GM21515 (cell line): ENCODE results near the gene REST.
A peak's percentile ranks its signal among the peaks of the same experiment; 100 is the strongest.
"Not testable (repeated sequence)": the region's sequence is repeated elsewhere in the genome, so short reads cannot be mapped to it uniquely, and the experiment has no call there.

Experiments
- ATAC-seq: cut with Tn5 transposase; IDR thresholded peaks from one replicate; pipeline ENCODE4 v1.9.1; 2021; ENCODE audit not compliant: unreplicated experiment

The REST gene, protein sequence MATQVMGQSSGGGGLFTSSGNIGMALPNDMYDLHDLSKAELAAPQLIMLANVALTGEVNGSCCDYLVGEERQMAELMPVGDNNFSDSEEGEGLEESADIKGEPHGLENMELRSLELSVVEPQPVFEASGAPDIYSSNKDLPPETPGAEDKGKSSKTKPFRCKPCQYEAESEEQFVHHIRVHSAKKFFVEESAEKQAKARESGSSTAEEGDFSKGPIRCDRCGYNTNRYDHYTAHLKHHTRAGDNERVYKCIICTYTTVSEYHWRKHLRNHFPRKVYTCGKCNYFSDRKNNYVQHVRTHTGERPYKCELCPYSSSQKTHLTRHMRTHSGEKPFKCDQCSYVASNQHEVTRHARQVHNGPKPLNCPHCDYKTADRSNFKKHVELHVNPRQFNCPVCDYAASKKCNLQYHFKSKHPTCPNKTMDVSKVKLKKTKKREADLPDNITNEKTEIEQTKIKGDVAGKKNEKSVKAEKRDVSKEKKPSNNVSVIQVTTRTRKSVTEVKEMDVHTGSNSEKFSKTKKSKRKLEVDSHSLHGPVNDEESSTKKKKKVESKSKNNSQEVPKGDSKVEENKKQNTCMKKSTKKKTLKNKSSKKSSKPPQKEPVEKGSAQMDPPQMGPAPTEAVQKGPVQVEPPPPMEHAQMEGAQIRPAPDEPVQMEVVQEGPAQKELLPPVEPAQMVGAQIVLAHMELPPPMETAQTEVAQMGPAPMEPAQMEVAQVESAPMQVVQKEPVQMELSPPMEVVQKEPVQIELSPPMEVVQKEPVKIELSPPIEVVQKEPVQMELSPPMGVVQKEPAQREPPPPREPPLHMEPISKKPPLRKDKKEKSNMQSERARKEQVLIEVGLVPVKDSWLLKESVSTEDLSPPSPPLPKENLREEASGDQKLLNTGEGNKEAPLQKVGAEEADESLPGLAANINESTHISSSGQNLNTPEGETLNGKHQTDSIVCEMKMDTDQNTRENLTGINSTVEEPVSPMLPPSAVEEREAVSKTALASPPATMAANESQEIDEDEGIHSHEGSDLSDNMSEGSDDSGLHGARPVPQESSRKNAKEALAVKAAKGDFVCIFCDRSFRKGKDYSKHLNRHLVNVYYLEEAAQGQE

DNA sequence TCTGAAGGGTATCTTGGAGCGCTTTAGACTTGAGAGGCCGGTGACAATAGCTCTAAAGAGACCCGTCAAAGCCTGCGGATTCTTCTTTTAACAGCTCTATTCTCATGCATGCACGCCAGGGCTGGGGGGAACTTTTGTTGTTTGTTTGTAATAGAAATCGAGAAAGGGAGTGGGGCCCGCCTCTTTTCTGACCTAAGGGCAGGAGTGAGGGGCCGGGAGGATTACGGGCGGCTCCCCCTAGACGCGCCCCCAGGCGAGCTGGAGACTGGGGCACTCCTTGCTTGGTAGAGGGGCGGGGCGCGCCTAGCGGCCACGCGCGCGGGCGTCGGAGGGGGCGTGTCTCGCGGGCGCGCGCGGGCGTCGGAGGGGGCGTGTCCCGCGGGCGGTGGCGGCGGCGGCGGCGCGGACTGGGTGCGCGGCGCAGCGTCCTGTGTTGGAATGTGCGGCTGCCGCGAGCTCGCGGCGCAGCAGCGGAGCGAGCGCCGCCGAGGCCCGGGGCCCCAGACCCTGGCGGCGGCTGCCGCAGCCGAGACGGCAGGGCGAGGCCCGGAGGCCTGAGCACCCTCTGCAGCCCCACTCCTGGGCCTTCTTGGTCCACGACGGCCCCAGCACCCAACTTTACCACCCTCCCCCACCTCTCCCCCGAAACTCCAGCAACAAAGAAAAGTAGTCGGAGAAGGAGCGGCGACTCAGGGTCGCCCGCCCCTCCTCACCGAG lies at the start of gene REST:
Gene REST, plus strand, starts transcription at position 412 of the 717 bp plus-strand sequence. CDS start 2,739 bp downstream, outside the sequence.
- ATAC-seq = peak; percentile 49

DNA sequence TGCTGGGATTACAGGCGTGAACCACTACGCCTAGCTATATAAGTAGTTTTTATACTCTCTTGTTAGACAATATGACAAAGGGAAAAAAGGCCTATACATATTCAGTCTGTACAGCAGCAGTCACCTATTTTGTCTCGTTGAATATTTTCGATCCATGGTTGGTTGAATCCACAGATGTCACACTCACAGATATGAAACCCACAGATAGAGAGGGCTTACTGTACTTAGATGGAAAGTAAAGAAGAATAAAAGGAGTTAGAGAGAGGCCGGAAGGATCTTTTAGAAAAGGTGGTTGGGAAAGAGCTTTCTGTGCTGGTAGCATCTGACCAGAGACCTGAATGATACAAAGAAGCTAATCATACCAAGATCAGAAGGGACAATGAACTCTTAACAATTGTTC lies 47.9 kb upstream of the REST start:
- ATAC-seq = no peak

DNA sequence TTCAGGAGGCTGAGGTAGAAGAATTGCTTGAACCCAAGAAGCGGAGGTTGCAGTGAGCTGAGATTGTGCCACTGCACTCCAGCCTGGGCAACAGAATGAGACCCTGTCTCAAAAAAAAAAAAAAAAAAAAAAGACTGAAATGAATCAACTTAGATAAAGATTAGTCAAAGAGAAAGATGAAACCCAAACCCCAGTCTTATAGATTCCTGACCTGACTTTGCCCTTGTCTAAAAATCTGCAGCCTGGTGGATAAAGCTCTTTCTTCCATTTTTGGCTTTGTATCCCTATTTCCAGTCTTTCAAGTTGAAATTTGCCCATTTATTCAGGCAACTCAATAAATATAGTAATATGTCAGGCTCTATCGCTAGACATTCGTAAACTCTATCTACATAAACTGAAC lies 46.9 kb upstream of the REST start:
- no peak for ATAC-seq

DNA sequence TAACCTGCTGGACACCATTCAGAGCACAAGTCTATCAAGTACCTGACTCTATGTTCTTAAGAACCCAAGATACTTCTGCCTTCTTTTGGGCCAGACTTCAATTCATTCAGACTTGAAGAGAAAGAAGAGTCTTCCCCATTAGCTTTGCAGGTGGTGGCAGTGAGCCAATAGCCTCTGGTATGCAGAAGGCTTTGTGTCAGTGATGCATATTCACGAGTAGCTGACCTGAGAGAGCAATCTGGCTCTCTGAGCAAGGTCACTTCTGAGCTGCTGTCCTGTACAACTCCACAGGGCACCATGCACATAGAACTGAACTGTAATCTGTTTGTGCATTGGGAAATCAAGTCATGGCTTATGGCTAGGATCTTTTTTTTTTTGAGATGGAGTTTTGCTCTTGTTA lies 46.3 kb upstream of the REST start:
- ATAC-seq = peak; percentile 39

DNA sequence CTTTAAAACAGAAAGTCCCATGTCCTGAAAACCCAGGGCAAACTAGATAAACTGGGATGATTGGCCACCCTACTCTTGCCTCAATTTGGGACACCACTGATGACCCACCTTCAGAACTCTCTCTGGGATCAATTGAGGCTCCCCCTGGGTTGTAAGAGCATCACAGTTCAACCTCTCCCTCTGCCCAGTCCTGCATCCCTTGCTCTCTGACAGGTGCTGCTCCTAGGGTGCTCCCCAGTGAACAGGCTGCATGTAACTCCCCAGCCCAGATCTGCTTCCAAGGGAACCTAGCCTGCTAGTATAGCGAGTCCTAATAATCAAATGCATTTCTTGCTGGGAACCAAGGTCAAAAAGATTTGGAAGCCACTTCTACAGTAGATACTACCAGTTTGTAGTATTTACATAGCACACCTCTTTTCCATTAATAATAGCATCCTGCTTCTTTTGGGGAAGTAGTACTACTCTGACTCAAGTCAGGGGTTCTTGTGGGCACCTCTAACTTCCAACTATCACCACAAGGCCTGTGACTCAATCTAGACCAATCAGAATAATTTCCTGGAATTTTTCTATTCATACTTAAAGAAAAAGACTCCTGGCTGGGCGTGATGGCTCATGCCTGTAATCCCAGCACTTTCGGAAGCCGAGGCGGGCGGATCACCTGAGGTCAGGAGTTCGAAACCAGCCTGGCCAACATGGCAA lies 44.1 kb upstream of the REST start:
- ATAC-seq = peak; percentile 47

DNA sequence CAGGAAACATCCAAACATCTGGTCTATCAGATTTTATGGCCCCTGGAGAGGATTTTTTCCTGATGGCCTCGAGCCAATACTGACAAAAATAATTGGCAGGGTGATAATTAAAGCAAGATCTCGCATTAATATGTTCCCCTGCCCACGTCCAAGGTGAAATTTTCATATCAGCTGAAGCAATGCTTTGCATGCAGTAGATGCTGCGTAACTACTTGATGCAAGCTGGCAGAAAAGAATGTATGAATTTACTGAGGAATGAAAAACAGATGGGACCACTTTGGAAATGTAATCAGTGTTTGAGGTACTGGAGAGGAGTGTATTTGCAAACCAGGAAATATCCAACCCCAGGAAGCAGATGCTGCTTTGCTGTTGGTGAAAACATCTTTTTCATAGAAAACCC lies 36.8 kb upstream of the REST start:
- ATAC-seq = no peak

DNA sequence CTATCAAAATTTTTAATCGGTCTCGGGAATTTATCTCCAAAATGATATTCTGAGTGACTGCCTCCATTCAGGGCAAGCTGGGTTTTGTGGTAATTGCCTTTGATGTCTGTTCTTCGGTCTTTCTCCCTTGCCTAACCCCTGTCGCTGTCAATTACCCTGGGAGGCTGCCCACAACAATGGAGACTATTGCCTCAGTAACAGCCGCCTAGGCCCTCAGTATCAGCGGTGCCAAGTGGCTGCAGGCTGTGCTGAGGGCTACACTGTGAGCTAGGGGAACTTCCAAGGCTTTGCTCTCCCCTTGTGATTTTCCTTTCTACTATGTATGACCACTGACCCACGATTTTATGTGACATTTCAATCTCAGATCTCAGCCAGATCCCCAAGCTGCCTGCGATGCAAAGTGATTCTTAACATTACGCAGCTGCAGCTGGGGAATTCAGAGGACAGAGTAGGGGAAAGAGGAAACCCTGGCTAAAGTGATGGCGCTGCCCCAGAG lies 36.3 kb upstream of the REST start:
- no peak for ATAC-seq

DNA sequence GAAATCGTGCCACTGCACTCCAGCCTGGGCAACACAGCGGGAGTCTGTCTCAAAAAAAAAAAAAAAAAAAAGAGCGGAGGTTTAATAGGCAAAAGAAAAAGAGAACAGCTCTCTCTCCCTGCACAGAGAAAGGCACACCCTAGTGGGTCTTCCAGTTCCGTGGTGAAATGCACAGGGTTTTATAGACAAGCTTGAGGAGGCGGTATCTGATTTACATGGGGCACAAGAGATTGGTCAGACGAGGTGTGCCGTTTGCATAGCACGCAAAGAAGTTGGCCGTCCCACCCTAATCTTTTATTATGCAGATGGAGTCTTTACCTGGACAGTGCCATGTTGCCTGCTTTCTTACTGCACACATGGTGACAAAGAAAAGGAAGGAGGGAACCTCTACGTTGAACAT lies 33.5 kb upstream of the REST start:
- no peak for ATAC-seq

DNA sequence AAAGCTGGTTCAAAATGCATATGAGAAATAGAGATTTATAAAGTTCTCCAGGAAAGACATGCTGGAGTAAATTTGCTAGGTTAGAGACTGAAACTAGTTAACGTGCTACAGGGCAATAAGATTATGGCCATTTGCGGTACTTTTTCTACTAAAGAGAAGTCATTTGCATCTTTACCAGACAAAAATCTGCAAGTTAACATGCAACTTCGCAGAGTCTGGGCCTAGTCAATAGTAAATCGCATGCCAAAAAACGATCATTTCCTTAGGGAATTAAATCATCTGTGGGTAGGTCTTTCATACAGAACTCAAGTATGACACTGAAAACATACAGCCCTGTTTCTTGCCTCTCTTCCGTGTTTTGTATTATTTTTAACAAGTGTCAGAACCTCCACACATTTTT lies 32.8 kb upstream of the REST start:
- no peak for ATAC-seq

DNA sequence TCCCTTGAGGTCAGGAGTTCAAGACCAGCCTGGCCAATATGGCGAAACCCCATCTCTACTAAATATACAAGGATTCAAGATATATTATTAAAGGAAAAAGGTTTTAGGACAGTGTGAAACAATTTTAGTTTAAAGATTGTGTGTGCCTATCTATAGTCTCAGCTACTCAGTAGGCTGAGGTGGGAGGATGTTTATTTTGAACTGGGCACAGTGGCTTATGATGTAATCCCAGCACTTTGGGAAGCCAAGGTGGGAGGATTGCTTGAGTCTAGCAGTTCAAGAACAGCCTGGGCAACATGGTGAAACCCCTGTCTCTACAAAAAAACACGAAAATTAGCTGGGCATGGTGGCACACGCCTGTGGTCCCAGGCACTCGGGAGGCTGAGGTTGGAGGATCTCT lies 31.4 kb upstream of the REST start:
- ATAC-seq = no peak

DNA sequence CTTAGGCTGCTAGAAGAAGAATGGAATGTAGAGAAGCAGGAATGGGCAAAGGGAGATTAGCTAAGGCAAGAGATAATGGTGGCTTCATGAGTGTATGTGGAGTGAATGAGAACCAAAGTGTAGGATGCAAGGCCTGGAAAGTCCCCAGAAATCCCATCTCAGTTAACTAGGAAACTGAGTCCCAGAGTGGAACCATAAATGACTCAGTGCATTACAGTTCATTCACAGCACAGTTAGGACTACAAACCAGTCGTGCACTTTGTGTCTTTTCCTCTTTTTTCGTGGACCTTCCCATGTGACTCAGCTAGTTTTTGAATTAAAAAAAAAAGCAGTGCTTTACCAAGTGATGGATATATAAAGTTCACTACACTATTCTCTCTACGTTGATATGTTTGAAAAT lies 27.7 kb upstream of the REST start:
- ATAC-seq = no peak

DNA sequence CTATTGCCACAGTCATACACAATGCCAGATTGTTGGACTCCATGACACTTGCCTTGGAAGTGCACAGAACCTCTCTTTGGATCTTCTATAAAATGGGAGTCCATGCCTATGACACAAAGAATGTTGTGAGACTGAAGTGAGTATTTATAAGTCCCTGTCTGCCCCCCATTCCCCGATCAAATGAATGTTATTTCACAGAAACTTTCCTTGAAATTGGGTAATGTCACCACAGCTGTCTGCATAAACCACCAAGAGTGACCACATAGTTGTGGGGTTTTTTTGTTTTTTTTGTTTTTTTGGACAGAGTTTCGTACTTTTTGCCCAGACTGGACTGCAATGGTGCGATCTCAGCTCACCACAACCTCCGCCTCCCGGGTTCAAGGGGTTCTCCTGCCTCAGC lies 27.1 kb upstream of the REST start:
- ATAC-seq = no peak

DNA sequence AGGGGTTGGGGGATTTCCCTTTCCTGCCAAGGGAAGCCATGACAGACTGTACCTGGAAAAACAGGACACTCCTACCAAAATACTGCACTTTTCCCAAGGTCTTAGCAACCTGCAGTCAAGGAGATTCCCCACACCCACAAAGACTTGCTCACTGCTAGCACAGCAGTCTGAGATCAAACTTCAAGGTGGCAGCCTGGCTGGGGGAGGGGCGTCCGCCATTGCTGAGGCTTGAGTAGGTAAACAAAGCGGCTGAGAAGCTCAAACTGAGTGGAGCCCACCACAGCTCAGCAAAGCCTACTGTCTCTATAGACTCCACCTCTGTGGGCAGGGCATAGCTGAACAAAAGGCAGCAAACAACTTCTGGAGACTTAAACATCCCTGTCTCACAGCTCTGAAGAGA lies 23.2 kb upstream of the REST start:
- not testable (repeated sequence) for ATAC-seq

DNA sequence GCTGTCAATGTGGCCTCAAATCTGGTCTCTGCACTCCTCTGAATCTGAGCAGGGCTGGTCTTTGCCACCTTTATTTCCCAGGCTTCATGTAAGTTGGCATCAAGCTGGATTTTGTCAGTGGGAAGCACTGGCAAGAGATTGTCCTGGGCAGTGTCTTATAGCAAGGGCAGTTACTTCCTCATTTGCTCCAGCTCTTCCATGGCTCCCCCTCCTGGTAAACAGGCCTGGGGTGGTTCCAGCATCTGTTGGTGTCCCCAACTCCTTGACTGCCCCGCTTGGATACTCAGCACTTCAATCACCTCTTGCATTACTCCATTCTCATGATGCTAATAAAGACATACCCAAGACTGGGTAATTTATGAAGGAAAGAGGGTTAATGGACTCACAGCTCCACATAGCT lies 15.0 kb upstream of the REST start:
- no peak for ATAC-seq

DNA sequence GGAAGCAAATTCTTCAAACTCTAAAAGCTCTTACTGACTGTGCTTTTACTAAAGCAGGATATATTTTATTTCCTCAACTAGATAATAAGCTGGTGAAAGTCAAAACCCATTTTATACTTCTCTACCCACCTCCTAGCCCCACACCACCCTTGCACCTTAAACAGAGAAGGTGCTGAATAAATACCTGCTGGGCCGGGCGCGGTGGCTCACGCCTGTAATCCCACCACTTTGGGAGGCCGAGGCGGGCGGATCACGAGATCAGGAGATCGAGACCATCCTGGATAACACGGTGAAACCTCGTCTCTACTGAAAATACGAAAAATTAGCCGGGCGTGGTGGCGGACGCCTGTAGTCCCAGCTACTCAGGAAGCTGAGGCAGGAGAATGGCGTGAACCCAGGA lies 9.9 kb upstream of the REST start:
- ATAC-seq = not testable (repeated sequence)

DNA sequence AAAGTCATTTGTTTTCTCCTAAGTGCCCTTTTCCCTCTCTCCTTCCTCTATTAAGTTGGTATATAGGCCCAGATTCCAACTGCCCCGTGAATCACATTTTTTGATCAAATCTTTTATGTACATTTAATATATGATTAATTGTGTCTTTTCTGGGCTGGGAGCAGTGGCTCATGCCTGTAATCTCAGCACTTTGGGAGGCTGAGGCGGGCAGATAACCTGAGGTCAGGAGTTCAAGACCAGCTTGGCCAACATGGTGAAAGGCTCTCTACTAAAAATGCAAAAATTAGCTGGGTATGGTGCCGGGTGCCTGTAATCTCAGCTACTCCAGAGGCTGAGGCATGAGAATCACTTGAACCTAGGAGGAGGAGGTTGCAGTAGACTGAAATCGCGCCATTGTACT lies 7.5 kb upstream of the REST start:
- not testable (repeated sequence) for ATAC-seq

DNA sequence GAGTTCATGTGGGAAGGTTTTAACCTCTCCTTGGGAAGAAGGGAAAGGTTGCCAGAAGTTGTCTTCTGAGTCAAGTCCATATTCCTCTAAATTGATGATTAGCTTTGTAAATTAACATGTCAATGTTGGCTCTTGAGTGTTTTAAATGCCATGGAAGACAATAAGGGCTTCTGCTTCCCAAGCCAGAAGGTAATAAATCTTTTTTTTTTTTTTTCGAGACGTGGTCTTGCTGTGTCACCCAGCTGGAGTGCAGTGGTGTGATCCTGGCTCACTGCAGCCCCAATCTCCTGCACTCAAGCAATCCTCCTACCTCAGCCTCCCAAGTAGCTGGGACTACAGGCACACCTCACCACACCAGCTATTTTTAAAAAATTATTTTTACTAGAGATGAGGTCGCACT lies 5.0 kb upstream of the REST start:
- no peak for ATAC-seq

DNA sequence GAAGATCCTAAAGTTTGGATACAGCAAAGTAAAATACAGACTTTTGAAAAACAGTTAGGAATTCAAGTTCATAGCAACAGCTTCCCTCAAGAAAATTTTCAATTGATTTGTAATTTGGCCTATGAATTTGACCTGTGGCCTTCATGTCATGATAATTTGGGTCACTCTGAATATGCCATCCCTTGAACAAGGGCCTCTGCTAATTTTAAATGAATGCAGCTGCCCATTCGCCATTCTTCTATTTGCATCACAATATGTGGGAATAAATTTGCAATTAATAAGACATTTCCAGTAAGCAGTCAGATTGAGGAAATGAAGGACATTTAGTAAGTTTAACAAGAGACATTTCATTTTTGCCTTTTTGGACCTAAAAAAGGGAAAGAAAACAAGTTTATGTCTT lies 1.9 kb upstream of the REST start:
- no peak for ATAC-seq

DNA sequence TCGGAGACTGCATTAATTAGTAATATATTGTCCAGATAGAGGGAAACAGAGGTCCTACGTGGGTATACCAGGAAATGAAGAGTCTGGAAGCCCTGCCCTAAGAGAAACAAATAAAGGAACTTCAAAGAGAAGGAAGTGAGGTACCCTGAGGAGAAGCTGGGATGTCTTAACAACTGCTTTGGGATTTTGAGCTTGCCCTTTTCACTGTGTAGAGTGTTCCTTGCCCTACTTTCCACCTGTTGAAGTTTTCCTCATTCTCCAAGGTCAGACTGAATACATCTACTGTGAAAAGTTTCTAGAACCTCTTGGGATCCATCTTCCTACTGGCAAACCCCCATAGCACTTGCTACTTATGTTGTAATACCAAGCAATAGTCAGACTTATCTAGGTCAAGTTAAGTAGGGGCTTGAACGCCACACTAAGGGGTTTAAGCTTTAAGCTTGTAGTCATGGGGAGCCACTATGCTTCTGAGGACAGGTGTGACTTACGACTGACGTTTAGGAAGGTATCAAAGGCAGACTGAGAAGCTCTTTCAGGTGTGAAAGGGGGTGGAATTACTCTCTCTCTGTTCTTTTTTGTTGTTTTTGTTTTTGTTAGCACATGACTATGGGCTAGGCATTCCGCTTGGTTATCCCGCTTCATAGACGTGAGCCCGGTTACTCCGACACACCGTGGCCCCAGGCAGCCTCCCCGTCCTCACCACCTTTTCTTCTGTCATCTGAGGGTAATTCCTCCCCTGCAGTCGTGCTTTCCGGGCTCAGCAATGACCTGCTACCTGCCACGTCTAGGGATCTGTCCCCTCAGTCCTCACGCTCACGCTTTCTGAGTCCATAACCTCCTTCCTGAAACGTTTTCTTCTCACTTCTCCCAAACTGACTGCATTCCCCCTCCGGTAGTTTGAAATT lies 959 bp upstream of the REST start:
- ATAC-seq = no peak
